Measurements from ENCODE around the gene PLA2G4F.

- TF ChIP-seq SIN3A (IDR thresholded peaks at IDR 0.05; ENCODE audit: low read depth) (no peak), CTCF (IDR thresholded peaks at IDR 0.05 in 2 of 3, conservative IDR thresholded peaks at IDR 0.05 in 1 of 3; ENCODE audit: borderline replicate concordance in 1 of 3, insufficient read depth in 1 of 3, low read depth in 2 of 3, low read length in 2 of 3) (no peak), SP1 (IDR thresholded peaks at IDR 0.05; ENCODE audit: low read depth) (no peak), EZH2 (IDR thresholded peaks at IDR 0.05) (no peak), CEBPB (IDR thresholded peaks at IDR 0.05; ENCODE audit: low read depth) (no peak), EZH2phosphoT487 (IDR thresholded peaks at IDR 0.05; ENCODE audit: borderline replicate concordance) (no peak), POLR2A (IDR thresholded peaks at IDR 0.05; ENCODE audit: borderline replicate concordance, extremely low read depth, insufficient read depth, insufficient read length) (no peak), FOSL1 (IDR thresholded peaks at IDR 0.05; ENCODE audit: low read depth) (no peak)
Observed at GRCh38 chr15:42120285-42120684, 36.2 kb downstream of the PLA2G4F start.

Data from HCT116 (cell line).